ENCODE results near the gene FAM83G. TPM values are rescaled to one million over a fixed set of nuclear protein-coding genes. Genes with fewer than 3 reads are reported as not detected.
"Not testable (repeated sequence)": the region's sequence is repeated elsewhere in the genome, so short reads cannot be mapped to it uniquely, and the experiment has no call there.

Gene FAM83G
- polyA plus RNA-seq, 1 of the 3 experiments (the other 2 are of a cell fraction): 6.5 TPM

GRCh38 chr17:18958611-18959010 lies 46.0 kb downstream of the FAM83G start:
- Histone ChIP-seq H3K9me3 (no peaks in the 10 kb centered on the region), H3K79me2 (ENCODE audit: insufficient read depth) (no peaks in the 10 kb centered on the region), H3K36me3 (replicated peaks in 1 of 2; ENCODE audit: control insufficient read depth in 1 of 2, insufficient read depth in 2 of 2, low read length in 1 of 2) (no peaks in the 10 kb centered on the region), H4K20me1 (ENCODE audit: insufficient read depth) (no peaks in the 10 kb centered on the region), H3K4me2 (no peak overlapping the region), H3K27me3 (ENCODE audit: insufficient read depth) (no peaks in the 10 kb centered on the region), H3K9ac (no peak overlapping the region), H3K4me3 (ENCODE audit: low read depth in 2 of 2, low read length in 1 of 2) (no peak overlapping the region), H3F3A (replicated peaks; ENCODE audit: insufficient read depth) (peaks cover 10% of the 10 kb centered on the region), H3K4me1 (ENCODE audit: control insufficient read depth in 1 of 2, insufficient read depth in 2 of 2, low read depth in 1 of 2, low read length in 1 of 2) (peaks cover 6 to 11% of the 10 kb centered on the region in 2 experiments; a peak in 2 of 4 replicates), H2AFZ (ENCODE audit: low read depth) (no peak overlapping the region), H3K9me2 (no peaks in the 10 kb centered on the region), H3K27ac (ENCODE audit: low read depth in 2 of 2, low read length in 1 of 2) (no peak overlapping the region)
- TF ChIP-seq FOSL2 (IDR thresholded peaks at IDR 0.05; ENCODE audit: borderline replicate concordance, low read depth) (no peak), FOXM1 (IDR thresholded peaks at IDR 0.05; ENCODE audit: low read depth) (no peak)
- POLR2A ChIA-PET: no interaction called here
- CTCF ChIA-PET: interaction anchor here (0.9 to 3.7 kb wide), 3 partner anchors 10 to 29 kb away, joined by 4 to 26 read pairs (median 4); no protein-coding TSS in a partner anchor
- 91% methylated on average over 9 of the region's 11 CpGs for WGBS (ENCODE audit: low lambda C conversion rate)
- no peak for DNase-seq

- H2AFZ ChIP-seq (ENCODE audit: low read depth): no peak overlapping the region
- H3K27ac ChIP-seq (ENCODE audit: low read depth in 2 of 2, low read length in 1 of 2): no peak overlapping the region
- no peaks in the 10 kb centered on the region for H3K27me3 ChIP-seq (ENCODE audit: insufficient read depth)
- H3K9me3 ChIP-seq: no peaks in the 10 kb centered on the region
- ChIA-PET POLR2A (no interaction called here), CTCF (no interaction called here)
- H3K9me2 ChIP-seq: no peaks in the 10 kb centered on the region
- 76% methylated on average over 3 of the region's 4 CpGs for WGBS (ENCODE audit: low lambda C conversion rate)
- TF ChIP-seq FOXM1 (IDR thresholded peaks at IDR 0.05; ENCODE audit: low read depth) (no peak), USF2 (IDR thresholded peaks at IDR 0.05; ENCODE audit: borderline replicate concordance, low read depth, low read length) (no peak), PBX3 (IDR thresholded peaks at IDR 0.05) (no peak), MAX (IDR thresholded peaks at IDR 0.05; ENCODE audit: low read depth) (no peak), TAF1 (IDR thresholded peaks at IDR 0.05; ENCODE audit: borderline replicate concordance, low read depth, low read length) (no peak), TEAD4 (IDR thresholded peaks at IDR 0.05; ENCODE audit: borderline replicate concordance, insufficient read depth) (no peak)
- H3K4me2 ChIP-seq: no peak overlapping the region
- peaks cover 4% of the 10 kb centered on the region for H3F3A ChIP-seq (replicated peaks; ENCODE audit: insufficient read depth)
- no peaks in the 10 kb centered on the region for H3K36me3 ChIP-seq (replicated peaks in 1 of 2; ENCODE audit: control insufficient read depth in 1 of 2, insufficient read depth in 2 of 2, low read length in 1 of 2)
- no peak overlapping the region for H3K9ac ChIP-seq
- DNase-seq: no peak
- no peaks in the 10 kb centered on the region for H4K20me1 ChIP-seq (ENCODE audit: insufficient read depth)
- peaks cover 6 to 11% of the 10 kb centered on the region in 2 experiments; a peak in 2 of 4 replicates for H3K4me1 ChIP-seq (ENCODE audit: control insufficient read depth in 1 of 2, insufficient read depth in 2 of 2, low read depth in 1 of 2, low read length in 1 of 2)
- no peaks in the 10 kb centered on the region for H3K79me2 ChIP-seq (ENCODE audit: insufficient read depth)
- no peak overlapping the region for H3K4me3 ChIP-seq (ENCODE audit: low read depth in 2 of 2, low read length in 1 of 2)
Observed at GRCh38 chr17:18957831-18958230, 46.7 kb downstream of the FAM83G start.

GRCh38 chr17:18956581-18956980 lies 48.0 kb downstream of the FAM83G start:
- Histone ChIP-seq H2AFZ (ENCODE audit: low read depth) (no peak overlapping the region), H3K27me3 (ENCODE audit: insufficient read depth) (no peaks in the 10 kb centered on the region), H3K27ac (ENCODE audit: low read depth in 2 of 2, low read length in 1 of 2) (no peak overlapping the region), H3K4me3 (ENCODE audit: low read depth in 2 of 2, low read length in 1 of 2) (no peak overlapping the region), H3K36me3 (replicated peaks in 1 of 2; ENCODE audit: control insufficient read depth in 1 of 2, insufficient read depth in 2 of 2, low read length in 1 of 2) (no peaks in the 10 kb centered on the region), H3F3A (replicated peaks; ENCODE audit: insufficient read depth) (no peaks in the 10 kb centered on the region), H3K9ac (no peak overlapping the region), H3K4me1 (ENCODE audit: control insufficient read depth in 1 of 2, insufficient read depth in 2 of 2, low read depth in 1 of 2, low read length in 1 of 2) (peaks cover 1 to 7% of the 10 kb centered on the region in 2 experiments; a peak in 2 of 4 replicates), H3K9me2 (no peaks in the 10 kb centered on the region), H3K9me3 (no peaks in the 10 kb centered on the region), H3K4me2 (no peak overlapping the region), H3K79me2 (ENCODE audit: insufficient read depth) (no peaks in the 10 kb centered on the region), H4K20me1 (ENCODE audit: insufficient read depth) (no peaks in the 10 kb centered on the region)
- no peak for DNase-seq
- no peak for TF ChIP-seq FOXM1 (IDR thresholded peaks at IDR 0.05; ENCODE audit: low read depth)
- TF ChIP-seq RCOR1 (IDR thresholded peaks at IDR 0.05; ENCODE audit: low read length): no peak
- TF ChIP-seq MXI1 (IDR thresholded peaks at IDR 0.05; ENCODE audit: low read depth, low read length): no peak
- no peak for TF ChIP-seq FOXJ3 (CRISPR knock-in tag; IDR thresholded peaks at IDR 0.05)
- no peak for TF ChIP-seq FOSL2 (IDR thresholded peaks at IDR 0.05; ENCODE audit: borderline replicate concordance, low read depth)
- no peak for TF ChIP-seq JUND (IDR thresholded peaks at IDR 0.05)
- TF ChIP-seq CHD2 (IDR thresholded peaks at IDR 0.05; ENCODE audit: low read length, partially characterized antibody): no peak
- no peak for TF ChIP-seq PBX3 (IDR thresholded peaks at IDR 0.05)
- 78% methylated on average over 3 of the region's 3 CpGs for WGBS (ENCODE audit: low lambda C conversion rate)
- ChIA-PET POLR2A (no interaction called here), CTCF (no interaction called here)

GRCh38 chr17:18956021-18956420 lies 48.5 kb downstream of the FAM83G start:
- H4K20me1 ChIP-seq (ENCODE audit: insufficient read depth); CTCF ChIA-PET; H3K4me3 ChIP-seq (ENCODE audit: low read depth in 2 of 2, low read length in 1 of 2); POLR2A ChIA-PET; H3K9me3 ChIP-seq; H3F3A ChIP-seq (replicated peaks; ENCODE audit: insufficient read depth); H3K27ac ChIP-seq (ENCODE audit: low read depth in 2 of 2, low read length in 1 of 2); H3K9me2 ChIP-seq; H3K4me1 ChIP-seq (ENCODE audit: control insufficient read depth in 1 of 2, insufficient read depth in 2 of 2, low read depth in 1 of 2, low read length in 1 of 2); H3K36me3 ChIP-seq (replicated peaks in 1 of 2; ENCODE audit: control insufficient read depth in 1 of 2, insufficient read depth in 2 of 2, low read length in 1 of 2); H2AFZ ChIP-seq (ENCODE audit: low read depth); DNase-seq; H3K79me2 ChIP-seq (ENCODE audit: insufficient read depth); H3K9ac ChIP-seq; H3K27me3 ChIP-seq (ENCODE audit: insufficient read depth); H3K4me2 ChIP-seq: not testable (repeated sequence)
- 90% methylated on average over 6 of the region's 6 CpGs for WGBS (ENCODE audit: low lambda C conversion rate)

All from SK-N-SH (cell line).